HG02870 (cell line): ENCODE results near the gene ABHD4.
"Not testable (repeated sequence)": the region's sequence is repeated elsewhere in the genome, so short reads cannot be mapped to it uniquely, and the experiment has no call there.

Experiments used
- ATAC-seq: cut with Tn5 transposase; IDR thresholded peaks from one replicate; pipeline ENCODE4 v1.9.1; 2021; ENCODE audit warnings: mild to moderate bottlenecking, moderate library complexity; ENCODE audit not compliant: unreplicated experiment

ABHD4 gene

GRCh38 chr14:22588526-22589095 lies 9.5 kb upstream of the ABHD4 start:
- no peak for ATAC-seq

- peak; percentile 89 for ATAC-seq
Observed at GRCh38 chr14:22589096-22589839, 8.8 kb upstream of the ABHD4 start, which contains the start of gene DAD1. Gene DAD1, minus strand, starts transcription at chr14:22589224. Its CDS starts 67 bp downstream, at chr14:22589157.

GRCh38 chr14:22593189-22593588 lies 4.9 kb upstream of the ABHD4 start:
- no peak for ATAC-seq

- ATAC-seq, result no peak
Observed at GRCh38 chr14:22593601-22594000, 4.5 kb upstream of the ABHD4 start.

- no peak for ATAC-seq
Observed at GRCh38 chr14:22594156-22594716, 3.9 kb upstream of the ABHD4 start.

GRCh38 chr14:22596354-22596879 lies 1.7 kb upstream of the ABHD4 start:
- no peak for ATAC-seq

GRCh38 chr14:22597265-22597664 lies 835 bp upstream of the ABHD4 start:
- ATAC-seq, result no peak

- peak; percentile 35 for ATAC-seq
Observed at GRCh38 chr14:22597771-22598098, 365 bp upstream of the ABHD4 start.

- ATAC-seq, result peak; percentile 50
Observed at GRCh38 chr14:22598896-22599244, 770 bp downstream of the ABHD4 start.

- ATAC-seq, result no peak
Observed at GRCh38 chr14:22599349-22599748, 1.2 kb downstream of the ABHD4 start.

- ATAC-seq, result no peak
Observed at GRCh38 chr14:22600027-22600426, 1.9 kb downstream of the ABHD4 start.

- ATAC-seq, result no peak
Observed at GRCh38 chr14:22601456-22601855, 3.4 kb downstream of the ABHD4 start.

GRCh38 chr14:22601996-22602395 lies 3.9 kb downstream of the ABHD4 start:
- ATAC-seq, result no peak

- ATAC-seq, result no peak
Observed at GRCh38 chr14:22602862-22603261, 4.8 kb downstream of the ABHD4 start.

- ATAC-seq, result no peak
Observed at GRCh38 chr14:22606380-22606779, 8.3 kb downstream of the ABHD4 start.

GRCh38 chr14:22607291-22607690 lies 9.2 kb downstream of the ABHD4 start:
- no peak for ATAC-seq

GRCh38 chr14:22610931-22611330 lies 12.8 kb downstream of the ABHD4 start:
- no peak for ATAC-seq

- ATAC-seq, result no peak
Observed at GRCh38 chr14:22613106-22613695, 15.1 kb downstream of the ABHD4 start.

- no peak for ATAC-seq
Observed at GRCh38 chr14:22613736-22614239, 15.7 kb downstream of the ABHD4 start.

- no peak for ATAC-seq
Observed at GRCh38 chr14:22614240-22614799, 16.2 kb downstream of the ABHD4 start.

- ATAC-seq, result not testable (repeated sequence)
Observed at GRCh38 chr14:22615765-22616164, 17.7 kb downstream of the ABHD4 start.
